GM23248 (cell line): Measurements from ENCODE around the gene PCLAF.

Experiments
- EZH2 ChIP-seq: fragments of 200-600 bp; sonication (generic); IDR thresholded peaks from 2 replicates; pipeline ENCODE4 v1.6.1; 2018; ENCODE audit warnings: antibody characterized with exemption, mild to moderate bottlenecking; ENCODE audit not compliant: insufficient read depth, poor library complexity, severe bottlenecking
- EZH2phosphoT487 ChIP-seq: fragments of 200-600 bp; sonication (generic); IDR thresholded peaks from 2 replicates; pipeline ENCODE4 v1.6.1; 2018; ENCODE audit warnings: antibody characterized with exemption, moderate library complexity, mild to moderate bottlenecking, low read depth; ENCODE audit not compliant: insufficient read depth

DNA sequence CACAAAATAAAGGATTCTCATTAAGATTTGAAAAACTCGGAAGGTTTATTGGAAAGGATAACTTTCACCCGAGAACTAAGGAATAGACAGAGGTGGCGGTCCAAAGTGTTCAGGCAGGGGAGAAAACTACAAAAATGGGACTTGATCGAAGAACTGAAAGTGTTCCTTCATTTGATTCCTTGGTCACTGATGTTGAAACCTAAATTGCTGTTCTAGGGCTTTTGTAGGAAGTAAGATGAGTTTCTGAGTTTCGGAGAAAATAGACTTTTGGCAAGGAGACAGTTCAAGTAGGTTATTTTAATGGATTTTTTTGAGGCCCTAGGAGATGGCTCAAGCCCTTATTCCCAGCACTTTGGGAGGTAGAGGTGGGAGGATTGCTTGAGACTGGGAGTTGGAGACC lies 7.8 kb upstream of the PCLAF start:
- TF ChIP-seq EZH2 = no peak
- no peak for TF ChIP-seq EZH2phosphoT487
